HG02852 (cell line): Measurements from ENCODE around the gene IGSF21.
"Not testable (repeated sequence)": the region's sequence is repeated elsewhere in the genome, so short reads cannot be mapped to it uniquely, and the experiment has no call there.

Experiments
- ATAC-seq: cut with Tn5 transposase; IDR thresholded peaks from one replicate; pipeline ENCODE4 v1.9.1; 2021; ENCODE audit warnings: mild to moderate bottlenecking, moderate library complexity; ENCODE audit not compliant: unreplicated experiment

Gene IGSF21

DNA sequence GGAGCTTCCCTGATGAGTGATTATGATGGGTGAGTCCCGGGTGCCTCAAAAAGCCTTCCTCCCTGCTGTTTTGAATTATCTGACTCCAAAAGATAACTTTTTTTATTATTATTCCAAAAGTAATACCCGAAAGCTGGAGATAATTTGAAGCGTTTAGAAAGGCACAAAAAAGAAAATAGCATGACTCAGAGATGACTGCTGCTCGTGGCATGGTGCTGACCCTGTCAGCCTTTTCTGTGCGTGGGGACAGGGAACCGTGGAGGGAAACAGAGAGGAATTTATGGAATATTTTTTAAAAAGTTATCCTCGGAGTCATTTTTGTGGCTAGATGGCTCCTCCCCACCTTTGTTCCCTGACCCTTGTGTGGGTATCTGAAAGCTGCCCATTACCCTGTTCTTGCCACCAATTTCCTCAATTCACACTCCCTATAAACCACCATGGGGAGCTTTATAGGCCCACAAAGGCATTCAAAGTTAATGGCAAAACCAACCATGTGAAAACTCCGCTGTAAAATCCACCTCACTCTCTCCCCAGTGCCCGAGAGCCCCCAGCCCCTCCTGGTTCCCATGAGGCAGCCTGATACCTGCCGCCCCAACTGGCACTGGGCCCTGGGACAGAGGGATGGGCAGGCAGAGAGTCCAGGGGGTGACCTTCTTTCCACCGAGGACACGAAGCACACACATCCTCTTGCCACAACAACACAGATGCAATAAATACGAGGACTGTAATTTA is 37.5 kb downstream of the IGSF21 start:
- no peak for ATAC-seq

DNA sequence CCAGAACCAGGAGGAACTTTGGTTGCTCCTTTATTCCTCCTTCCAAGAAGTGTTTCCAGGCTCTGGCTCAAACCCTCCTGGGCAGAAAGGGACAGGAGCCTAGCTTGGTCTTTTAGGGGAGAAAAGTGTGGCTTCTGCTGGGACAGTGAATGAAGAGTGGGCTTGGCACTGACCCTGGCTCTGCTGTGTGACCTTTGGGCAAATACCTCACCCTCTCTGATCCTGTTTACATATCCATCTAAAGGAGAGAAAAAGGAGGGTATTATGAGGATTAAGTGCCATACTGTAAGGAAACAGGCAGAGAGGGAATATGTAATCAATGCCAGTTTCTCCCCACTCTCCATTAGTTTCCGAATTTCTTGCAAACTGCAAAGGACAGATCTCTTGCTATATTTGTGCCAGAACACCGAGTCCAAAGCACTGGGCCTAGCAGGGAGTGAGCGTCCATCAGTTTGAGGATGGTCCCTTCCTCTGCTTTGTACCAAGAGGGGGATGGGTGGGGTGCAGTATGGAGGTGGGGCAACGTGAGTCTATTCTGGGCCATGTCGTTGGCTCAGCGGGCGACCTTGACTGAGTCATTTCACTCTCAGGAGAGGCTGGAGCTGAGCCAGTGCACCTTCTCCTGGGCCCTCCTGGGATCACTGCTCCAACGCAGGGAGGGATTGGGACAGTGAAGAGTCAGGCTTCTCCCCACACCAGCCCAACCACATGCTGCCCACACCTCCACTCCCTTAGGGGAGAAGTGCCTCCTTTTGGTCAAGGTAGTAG is 38.4 kb downstream of the IGSF21 start:
- ATAC-seq = no peak

DNA sequence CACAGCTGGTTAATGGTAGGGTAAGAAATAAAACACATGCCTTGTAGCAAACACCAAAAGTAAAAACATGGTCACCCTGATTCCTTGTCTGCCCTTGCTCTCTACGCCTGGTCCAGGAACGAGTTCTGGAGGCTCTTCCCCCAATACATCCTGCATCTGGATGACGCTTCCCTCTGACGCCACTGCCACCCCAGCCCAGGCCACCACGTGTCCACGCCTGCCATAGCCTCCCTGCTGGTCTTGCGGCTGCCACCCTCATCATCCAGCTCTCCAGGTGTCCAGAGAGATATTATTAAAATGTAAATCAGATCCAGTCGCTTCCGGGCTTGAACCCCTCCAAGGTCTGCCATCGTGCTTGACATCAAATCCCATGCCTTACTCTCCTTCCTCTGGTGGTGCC is 39.3 kb downstream of the IGSF21 start:
- no peak for ATAC-seq

DNA sequence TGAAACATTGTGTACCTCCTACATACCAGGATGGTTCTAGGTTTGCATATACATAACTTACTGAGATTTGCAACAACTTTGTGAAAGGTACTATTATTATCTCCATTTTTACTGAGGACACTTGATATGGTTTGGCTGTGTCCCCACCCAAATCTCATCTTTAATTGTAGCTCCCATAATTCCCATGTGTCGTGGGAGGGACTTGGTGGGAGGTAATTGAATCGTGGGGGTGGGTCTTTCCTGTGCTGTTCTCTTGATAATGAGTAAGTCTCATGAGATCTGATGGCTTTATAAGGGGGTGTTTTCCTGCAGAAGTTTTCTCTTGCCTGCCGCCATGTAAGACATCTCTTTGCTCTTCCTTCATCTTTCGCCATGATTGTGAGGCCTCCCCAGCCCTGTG is 40.1 kb downstream of the IGSF21 start:
- ATAC-seq = no peak

DNA sequence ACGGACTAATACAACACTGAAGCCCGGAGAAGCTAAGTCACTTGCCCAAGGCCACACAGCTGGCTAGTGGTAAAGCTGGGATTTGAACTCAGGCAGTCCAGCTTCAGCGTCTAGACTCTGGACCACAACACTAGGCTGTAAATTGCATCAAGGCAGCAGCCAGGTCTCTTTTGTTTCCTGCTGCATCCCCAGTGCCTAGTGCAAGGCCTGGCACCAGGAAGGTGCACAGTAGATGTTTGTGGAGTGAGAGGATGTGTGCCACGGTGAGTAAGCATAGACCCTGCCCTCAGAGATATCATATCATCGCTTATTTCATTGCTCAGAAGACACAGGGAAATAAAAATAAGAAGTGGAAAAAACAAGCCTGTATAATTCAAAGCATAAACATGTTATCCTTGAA is 40.9 kb downstream of the IGSF21 start:
- no peak for ATAC-seq

DNA sequence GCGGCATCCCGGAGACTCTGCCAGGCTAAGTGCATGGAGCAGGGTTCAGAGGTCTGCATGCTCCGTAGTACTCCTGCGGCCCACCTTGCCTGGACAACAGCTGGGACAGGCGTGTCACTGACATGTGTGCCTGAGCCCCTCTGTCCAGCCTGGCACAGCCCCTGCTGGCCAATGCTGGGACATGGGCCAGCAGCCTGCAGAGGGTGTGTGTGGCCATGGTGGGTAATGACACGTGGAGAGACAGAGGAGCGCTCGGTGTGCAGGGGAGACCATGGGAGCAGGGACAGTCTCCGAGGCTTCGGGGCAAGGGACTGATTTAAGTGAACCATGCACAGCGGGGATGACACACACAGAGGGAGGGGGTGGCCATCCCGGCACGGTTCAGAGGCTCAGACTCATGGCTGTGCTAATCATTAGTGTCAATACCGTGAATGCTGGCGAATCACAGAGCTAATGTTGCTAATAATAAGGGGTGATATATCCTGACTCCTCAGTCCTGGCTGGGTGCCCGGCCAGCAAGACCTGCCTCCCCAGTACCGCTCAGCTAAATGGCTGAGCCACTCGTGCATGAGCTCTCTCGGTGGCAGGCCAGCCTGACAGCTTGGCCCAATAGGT is 41.5 kb downstream of the IGSF21 start:
- no peak for ATAC-seq

DNA sequence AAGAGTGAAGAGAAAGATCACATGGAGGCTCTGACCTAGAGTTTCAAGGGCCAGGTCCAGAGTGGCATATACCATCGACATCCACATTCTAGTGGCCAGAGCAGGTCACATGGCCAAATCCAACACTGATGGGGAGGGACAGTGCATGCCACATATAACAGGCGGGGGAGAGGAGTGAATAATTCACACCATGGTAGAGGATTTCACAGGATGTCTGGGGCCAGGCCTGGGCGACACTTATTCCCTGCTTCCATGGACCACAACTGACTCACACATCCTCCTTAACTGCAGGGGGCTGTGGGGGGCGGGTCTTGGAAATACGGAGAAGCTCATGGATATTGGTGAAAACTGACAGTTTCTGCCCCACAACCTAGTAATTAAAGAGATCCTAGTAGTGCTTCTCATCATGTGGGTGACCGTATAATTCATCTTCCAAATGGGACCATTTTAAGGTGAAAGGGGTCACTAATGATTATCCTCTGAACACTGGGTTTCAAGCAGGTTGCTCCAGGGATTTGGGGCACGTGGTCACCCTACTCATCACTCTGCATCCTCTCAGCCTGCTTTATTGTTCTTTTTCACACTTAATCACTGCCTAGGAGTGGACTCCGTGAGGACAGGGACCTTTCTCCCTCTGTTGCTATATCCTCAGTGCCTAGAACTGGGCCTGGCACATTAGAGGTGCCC is 44.0 kb downstream of the IGSF21 start:
- no peak for ATAC-seq

DNA sequence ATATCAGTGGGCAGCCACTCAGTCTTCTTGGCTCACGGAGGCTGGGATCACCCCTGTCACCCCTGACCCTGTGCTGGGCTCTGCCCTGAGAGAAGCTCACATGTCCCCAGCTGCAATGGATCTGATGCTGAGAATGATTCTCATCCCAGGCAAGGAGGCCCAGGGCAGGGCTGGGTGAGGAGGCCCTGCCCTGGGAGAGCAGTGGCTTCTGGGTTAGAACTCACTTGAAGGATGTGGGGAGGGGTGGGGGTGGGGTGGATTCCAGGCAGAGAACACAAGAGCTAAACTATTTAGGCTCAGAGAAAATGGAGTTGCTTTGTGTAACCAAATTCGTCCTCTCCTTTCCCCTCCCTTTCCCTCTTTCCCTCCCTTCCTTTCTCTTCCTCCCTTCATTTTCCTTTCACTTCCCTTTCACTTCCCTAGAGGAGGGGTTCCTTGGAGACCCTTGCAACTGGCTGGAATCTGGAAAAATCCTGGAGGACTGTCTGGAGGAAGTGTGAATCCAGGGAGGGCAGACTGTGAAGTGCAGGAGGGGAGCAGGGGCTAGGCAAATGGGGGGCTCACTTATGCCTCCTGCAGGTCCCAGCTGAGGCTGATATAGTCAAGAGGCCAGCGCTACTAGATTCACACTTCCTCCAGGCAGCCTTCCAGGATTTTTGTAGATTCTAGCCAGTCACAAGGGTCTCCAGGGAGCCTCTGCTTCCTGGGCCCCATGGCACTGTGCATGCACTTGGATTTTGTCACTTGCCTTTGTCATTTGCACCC is 47.0 kb downstream of the IGSF21 start:
- ATAC-seq = no peak

DNA sequence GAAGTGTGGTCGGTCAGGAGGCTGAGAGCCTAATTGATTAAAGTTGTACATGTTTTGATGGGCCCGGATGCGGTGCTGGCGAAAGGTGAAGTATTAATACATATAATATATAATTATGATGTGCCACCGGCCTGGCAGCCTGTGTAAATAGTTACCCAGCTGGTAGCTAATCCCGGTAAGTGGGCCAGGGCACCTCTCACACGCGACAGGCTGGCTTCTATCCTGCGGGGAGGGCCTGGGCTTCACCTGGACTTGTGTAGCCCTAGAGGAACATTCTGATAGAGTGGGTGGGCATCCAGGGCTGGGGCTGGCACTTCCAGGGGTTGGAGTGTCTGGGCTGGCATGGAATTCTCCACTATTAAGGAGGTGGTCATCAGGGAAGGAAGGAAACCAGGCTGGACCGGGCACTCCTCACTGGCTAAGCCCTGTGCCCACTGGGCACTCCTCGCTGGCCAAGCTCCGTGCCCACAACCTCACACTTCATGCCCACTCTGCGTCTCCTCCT is 48.3 kb downstream of the IGSF21 start:
- ATAC-seq = no peak

DNA sequence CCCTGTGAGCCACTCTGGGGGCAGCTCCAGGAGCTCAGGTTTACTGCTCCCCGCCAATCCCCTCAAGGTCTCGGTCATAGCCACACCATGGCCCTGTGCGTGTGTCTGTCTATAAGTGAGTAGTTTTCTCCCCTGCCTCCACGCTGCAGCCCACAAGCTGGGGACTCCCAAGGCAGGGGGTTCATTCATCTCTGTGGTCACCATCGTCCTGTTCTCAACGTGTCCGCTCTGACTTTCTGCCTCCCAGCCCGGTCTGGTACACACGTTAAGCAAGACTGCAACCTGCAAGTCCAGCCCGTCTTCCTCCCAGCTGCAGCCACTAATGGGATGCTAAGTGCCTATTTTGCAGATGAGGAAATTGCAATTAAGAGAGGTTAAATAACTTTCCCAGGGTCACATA is 49.8 kb downstream of the IGSF21 start:
- no peak for ATAC-seq

DNA sequence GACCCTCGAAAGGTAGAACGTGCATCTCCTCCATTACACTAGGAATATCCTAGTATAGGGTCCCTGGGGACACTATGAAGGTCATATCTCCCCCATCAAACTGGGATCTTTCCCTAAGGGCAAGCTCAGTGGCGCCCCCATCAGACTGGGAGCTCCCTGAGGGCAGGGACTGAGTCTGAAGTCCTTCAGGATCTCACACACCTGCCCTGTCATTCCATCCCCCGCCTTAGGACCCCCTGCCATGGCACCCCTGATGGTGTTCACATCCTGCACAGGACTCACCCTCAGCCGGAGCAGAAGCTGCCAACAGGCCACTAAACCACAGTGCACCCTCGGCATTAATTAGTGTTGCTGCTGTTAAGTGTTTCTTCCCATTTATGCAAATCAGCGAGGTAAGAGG is 50.4 kb downstream of the IGSF21 start:
- no peak for ATAC-seq

DNA sequence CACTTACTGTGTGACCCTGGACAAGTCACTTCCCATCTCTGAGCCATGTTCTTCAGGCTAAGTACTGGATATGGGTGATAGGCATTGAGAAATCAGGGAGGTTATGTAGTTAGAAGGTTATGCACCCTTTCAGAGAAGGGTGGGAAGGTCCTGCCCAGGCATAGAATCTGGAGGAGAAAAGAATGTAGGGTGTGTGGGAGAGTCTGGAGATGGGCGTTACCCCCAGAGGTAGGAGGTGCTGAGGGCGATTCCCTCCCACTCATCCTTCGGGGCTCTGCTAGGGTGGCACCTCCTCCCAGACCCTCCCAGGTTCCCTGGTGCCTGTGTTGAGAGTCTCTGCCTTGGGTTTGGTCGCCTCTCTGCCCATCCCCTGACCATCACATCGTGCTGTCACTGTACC is 51.1 kb downstream of the IGSF21 start:
- ATAC-seq = no peak

DNA sequence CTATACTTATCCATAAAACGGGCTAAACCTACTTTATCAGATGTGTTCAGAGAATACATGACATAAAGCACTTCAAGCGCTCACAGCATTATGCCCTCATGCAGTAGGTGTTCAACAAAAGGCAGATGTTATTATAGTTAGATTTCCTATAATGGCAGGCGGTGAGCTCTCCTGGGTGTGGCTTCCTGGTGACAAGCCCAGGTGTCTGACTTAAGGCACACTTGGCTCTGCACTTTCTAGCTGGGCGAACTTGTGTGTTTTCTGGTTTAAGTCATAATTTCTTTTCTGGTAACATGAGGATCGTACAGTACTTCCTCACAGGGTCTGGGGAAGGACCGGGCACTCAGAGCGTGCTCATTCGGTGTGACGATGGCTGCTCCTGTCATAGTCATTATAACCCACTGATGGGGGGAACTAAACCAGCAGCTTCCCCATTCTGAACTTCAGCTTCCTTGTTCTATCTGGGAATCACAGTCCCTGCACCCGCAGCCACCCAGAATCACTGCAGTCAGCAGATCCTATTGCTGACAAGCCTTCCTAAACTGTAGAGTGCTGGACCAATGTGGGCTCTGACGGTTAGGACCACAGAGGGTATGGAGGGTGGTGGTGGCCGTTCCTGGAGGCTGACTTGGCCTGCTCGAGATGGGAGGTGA is 52.8 kb downstream of the IGSF21 start:
- ATAC-seq = no peak

DNA sequence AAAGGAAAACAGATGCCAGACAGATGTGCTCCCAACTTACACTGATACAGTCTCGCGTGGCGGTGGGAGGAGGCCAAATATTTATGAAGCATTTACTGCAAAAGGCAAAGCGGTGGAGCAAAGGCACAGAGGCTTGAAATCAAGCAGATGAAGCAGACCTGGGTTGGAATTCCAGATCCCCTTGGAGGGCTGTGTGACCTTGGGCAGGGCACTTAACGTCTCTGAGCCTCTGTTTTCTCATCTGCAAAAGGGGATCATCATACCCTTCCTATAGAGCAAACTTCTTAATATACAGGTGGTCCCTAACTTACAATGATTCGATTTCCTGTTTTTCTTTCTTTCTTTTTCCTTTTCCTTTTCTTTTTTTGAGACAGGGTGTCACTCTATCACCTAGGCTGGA is 54.1 kb downstream of the IGSF21 start:
- ATAC-seq = no peak

DNA sequence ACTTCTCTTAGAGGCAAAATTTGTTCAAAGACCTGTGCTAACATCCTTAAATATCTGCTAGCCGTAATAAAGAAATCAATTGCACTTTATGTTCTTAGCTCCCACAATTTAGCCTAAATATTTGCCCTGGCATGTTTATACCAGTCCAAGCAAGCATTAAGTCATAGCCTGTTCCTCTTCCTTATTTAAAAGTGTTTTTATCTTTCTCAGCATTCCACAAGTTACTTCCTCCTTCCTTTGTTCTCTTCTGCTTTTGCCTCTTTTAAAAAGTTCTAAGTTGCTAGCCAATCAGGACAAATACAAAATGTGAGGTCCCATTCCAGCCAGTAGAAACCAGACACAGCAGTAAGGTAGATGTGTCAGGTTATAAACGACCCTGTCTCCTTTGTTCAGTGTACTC is 58.0 kb downstream of the IGSF21 start:
- not testable (repeated sequence) for ATAC-seq

DNA sequence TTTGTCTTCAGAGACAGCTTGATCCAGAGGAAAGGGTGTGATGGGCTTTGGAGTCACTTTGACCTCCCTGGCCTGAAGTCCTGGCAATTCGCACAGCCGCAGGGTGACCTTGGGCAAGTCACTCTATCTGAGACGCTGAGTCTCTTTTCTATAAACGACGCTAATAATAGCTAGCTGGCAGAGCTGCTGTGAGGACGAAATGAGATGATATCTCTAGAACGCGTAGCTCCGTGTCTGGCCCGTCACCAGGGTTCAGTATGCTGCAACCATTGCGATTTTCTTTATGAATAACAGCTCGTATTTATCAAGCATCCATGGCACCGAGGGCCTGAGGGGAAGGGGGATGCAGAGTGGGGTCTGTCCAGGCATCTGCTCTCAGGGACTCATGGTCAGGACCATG is 58.7 kb downstream of the IGSF21 start:
- ATAC-seq = no peak

DNA sequence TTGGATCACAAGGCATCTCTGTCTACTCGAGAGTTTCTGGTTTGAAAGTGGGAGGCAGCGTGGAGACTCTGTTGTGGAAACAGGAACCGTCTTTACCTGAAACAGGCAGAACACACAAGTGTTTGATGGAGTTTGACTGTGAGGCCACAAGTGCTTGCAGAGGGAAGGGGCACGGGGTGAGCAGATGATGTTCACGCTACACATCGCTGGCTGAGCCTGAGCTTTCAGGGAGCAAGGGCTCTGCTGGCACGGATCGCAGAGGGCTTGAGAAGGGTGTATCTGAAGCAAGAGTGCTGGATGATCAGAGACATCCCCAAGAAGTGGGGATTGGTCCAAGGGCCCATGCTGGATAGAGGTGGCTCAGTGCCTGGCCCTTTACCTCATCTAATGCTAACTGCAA is 59.3 kb downstream of the IGSF21 start:
- no peak for ATAC-seq

DNA sequence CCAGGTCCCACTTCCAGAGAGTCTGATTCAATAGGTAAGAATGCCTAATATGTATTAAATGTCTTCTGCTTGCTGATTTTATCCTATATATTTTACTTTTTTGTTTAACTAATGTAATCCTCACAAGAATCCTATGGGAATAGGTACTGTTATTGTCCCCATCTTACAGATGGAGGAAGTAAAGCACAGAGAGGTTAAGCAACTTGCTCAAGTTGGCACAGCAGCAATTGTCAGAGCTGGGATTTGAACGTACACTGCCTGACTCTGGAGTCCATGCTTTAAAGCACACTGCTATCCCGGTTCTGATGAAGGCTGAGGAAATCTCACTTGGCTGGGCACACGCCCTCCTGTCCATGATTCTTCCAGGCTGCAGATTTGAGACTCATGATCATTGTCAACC is 62.8 kb downstream of the IGSF21 start:
- no peak for ATAC-seq

DNA sequence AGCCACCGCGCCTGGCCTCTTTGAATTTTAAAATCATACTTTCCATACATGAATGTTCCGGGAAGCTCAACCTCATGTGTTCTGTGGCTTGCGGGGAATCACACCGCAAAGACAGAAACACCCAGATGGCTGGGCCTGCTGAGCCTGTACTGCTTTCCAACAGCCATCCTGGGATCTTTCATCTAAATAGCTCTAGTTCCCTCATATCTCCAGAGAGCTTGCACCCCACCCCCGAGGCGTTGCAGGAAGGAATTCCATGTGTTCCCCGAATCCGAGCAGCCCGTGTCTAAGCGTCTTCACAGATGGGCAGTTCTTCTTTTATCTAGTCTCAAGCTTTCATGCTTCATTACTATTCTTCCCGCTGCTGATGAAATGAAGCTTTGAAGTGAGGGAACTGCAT is 66.4 kb downstream of the IGSF21 start:
- ATAC-seq = no peak

DNA sequence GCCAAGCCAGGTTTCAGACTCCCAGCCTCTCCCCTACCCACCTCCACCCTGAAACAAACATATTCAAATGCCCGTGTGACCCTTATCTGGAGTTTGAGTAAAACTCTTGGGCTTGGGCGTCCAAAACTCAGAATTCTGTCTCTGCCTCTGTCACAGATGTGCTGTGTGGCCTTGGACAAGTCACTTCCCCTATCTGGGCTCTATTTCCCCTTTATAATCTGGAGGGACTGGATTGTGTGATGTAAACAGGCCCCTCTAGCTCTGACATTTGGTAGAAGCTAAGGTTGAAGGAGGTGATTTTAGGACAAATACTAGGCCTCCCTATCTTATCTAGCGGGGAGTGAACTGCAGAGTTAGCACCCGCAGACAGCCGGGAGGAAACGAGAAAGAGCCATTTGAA is 67.5 kb downstream of the IGSF21 start:
- no peak for ATAC-seq
